ENCODE data around the gene SIK3.

The SIK3 gene

DNA sequence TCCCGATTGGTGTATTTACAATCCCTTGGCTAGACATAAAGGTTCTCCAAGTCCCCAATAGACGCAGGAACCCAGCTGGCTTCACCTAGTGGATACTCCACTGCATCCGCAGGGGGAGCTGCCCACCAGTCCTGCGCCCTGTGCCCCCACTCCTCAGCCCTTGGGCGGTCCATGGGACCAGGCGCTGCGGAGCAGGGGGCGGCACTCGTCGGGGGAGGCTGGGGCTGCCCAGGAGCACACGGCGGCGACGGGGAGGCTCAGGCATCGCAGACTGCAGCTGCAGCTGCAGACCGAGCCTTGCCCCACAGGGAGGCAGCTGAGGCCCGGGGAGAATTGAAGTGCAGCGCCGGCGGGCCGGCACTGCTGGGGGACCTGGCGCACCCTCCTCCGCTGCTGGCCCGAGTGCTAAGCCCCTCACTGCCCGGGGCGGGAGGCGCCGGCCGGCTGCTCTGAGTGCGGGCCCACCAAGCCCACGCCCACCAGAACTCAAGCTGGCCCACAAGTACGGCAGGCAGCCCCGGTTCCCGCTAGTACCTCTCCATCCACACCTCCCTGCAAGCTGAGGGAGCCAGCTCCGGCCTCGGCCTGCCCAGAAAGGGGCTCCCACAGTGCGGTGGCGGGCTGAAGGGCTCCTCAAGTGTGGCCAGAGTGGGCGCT lies 12.2 kb upstream of the SIK3 start:
- no peak for TF ChIP-seq POLR2A (IDR thresholded peaks at IDR 0.05; ENCODE audit: extremely low read depth, insufficient read length)
- DNase-seq (ENCODE audit: low read depth): no peak
- H3K4me3 ChIP-seq (ENCODE audit: low read depth, low read length): no peak overlapping the region

DNA sequence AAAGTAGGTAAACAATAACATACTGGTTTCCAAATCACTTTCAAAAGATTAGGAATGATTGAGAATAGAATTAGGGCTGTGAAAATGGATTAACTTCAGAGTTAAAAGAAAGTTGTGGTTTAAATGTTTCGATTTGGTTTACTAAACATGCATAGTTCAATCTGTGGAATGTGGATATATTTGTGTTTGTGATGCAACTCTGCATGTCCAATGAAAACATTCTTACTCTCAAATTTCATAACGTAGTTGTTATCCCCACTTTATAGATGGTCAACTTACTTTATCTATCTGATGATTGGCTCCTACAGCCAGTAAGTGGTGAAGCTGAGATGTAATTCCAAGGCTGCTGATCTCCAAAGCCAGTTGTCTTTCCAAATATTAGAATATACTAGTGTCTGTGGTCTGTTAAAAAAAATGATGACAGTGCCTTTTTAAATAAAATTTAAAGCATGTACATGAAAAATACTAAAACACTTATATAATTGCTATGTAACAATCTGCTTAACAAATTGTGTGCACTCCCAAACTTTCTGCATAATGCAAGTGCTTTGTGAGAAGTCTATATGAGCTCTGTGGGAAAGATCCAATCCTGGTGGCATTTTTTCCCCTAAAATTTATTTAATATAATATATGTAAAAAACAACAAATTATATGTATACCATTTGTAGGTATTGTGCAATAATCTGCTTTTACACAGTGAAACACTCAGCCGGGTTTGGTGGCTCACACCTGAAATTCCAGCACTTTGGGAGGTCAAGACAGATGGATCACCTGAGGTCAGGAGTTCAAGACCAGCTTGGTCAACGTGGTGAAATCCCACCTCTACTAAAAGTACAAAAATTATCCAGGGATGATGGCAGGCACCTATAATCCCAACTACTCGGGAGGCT lies 9.7 kb upstream of the SIK3 start:
- no peak for TF ChIP-seq MYC (IDR thresholded peaks at IDR 0.05; ENCODE audit: low read depth, low read length)
- no peak for TF ChIP-seq POLR2A (IDR thresholded peaks at IDR 0.05; ENCODE audit: extremely low read depth, insufficient read length)
- TF ChIP-seq, protein P1, sequence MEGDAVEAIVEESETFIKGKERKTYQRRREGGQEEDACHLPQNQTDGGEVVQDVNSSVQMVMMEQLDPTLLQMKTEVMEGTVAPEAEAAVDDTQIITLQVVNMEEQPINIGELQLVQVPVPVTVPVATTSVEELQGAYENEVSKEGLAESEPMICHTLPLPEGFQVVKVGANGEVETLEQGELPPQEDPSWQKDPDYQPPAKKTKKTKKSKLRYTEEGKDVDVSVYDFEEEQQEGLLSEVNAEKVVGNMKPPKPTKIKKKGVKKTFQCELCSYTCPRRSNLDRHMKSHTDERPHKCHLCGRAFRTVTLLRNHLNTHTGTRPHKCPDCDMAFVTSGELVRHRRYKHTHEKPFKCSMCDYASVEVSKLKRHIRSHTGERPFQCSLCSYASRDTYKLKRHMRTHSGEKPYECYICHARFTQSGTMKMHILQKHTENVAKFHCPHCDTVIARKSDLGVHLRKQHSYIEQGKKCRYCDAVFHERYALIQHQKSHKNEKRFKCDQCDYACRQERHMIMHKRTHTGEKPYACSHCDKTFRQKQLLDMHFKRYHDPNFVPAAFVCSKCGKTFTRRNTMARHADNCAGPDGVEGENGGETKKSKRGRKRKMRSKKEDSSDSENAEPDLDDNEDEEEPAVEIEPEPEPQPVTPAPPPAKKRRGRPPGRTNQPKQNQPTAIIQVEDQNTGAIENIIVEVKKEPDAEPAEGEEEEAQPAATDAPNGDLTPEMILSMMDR (IDR thresholded peaks at IDR 0.05; ENCODE audit: low read depth, low read length): no peak
- TF ChIP-seq, protein P2, sequence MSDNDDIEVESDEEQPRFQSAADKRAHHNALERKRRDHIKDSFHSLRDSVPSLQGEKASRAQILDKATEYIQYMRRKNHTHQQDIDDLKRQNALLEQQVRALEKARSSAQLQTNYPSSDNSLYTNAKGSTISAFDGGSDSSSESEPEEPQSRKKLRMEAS (IDR thresholded peaks at IDR 0.05; ENCODE audit: low read depth, low read length): no peak
- no peak for DNase-seq (ENCODE audit: low read depth)
- H3K4me3 ChIP-seq (ENCODE audit: low read depth, low read length): no peak overlapping the region

DNA sequence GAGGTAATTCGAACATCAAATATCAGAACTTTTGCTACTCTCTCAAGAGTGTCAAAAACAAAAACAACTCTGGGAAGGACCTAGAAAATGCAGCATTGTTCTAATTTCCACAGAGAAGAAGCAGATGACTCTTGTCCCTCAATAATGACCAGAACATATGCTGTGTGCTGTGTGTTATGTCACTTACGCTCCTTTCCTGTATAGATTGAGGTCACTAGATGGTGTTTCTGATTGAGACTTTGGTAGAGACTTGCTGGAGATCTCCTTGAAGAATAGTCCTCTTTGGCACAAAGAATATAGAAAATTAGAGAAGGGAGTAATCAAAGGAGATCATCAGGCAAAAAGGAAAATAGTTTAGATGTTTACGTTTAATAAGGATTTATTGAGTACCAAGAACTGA lies 2.3 kb upstream of the SIK3 start:
- no peak for TF ChIP-seq MYC (IDR thresholded peaks at IDR 0.05; ENCODE audit: low read depth, low read length)
- TF ChIP-seq, protein P1 (IDR thresholded peaks at IDR 0.05; ENCODE audit: low read depth, low read length): no peak
- TF ChIP-seq, protein P2 (IDR thresholded peaks at IDR 0.05; ENCODE audit: low read depth, low read length): no peak
- no peak for TF ChIP-seq POLR2A (IDR thresholded peaks at IDR 0.05; ENCODE audit: extremely low read depth, insufficient read length)
- no peak for DNase-seq (ENCODE audit: low read depth)
- H3K4me3 ChIP-seq (ENCODE audit: low read depth, low read length): no peak overlapping the region

DNA sequence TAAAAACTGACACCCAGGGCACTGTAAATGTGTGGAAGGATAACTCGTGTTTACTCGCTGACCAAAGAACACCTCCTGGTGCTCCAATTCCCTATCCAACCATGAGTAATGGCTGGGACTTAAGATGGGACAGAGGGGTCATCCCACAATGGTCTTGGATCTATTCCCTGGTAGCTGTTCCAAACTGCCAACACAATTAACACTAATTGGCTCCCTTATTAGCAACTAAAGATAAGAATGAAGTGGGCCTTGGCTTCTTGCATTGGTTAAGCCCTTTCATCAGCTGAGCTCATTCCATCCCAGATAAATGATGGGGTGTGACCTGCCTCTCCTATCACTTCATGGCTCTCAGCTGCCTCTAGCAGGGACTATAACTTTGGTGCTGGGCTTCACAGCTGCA lies 1.5 kb upstream of the SIK3 start:
- H3K4me3 ChIP-seq (ENCODE audit: low read depth, low read length): no peak overlapping the region
- no peak for DNase-seq (ENCODE audit: low read depth)
- TF ChIP-seq, protein P1 (IDR thresholded peaks at IDR 0.05; ENCODE audit: low read depth, low read length): no peak
- TF ChIP-seq MYC (IDR thresholded peaks at IDR 0.05; ENCODE audit: low read depth, low read length) (no peak), POLR2A (IDR thresholded peaks at IDR 0.05; ENCODE audit: extremely low read depth, insufficient read length) (no peak)
- TF ChIP-seq, protein P2 (IDR thresholded peaks at IDR 0.05; ENCODE audit: low read depth, low read length): no peak

DNA sequence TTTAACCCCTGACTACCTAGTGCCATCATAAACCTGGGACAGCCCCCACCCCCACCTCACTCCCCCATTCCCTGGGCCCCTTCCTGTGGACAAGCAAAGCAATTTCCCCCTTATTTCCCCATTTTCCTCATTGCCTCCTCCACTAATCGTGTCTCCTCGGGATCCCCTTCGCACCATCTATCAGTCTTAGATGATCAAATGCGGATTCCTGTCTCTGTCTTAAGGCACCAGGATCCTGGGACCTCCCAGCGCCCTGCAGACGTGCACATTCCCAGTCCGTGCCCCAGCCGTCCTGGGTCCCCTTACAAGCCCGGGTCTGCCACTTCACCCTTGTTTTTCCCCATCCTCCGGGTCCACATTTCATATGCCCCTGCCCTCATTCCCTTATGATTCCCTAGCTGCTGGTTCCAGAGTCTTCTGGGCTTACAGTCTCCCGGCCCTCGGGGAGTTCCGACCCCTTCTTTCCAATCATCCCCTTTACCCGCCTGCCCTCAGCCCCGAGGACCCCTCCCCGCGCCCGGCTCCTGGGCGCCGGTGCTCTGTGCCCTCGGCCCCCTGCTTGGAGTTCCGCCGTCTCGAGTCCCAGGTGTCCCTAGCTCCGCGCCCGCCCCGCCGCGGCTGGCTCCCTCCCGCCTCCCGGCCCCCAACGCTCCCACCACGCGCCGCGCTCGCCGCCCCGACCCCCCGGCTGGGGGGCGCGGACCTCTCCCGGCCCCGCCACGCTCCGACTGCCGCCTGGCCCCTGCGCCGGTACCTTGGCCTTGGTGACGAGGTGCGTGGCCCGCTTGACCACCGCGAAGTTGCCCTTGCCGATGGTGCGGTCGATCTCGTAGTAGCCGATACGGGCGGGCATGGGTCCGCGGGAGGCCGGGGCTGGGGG lies 599 bp downstream of the SIK3 start:
- peak; percentile 61 for DNase-seq (ENCODE audit: low read depth)
- peak overlapping the region; percentile 76 for H3K4me3 ChIP-seq (ENCODE audit: low read depth, low read length)
- TF ChIP-seq, protein P1 (IDR thresholded peaks at IDR 0.05; ENCODE audit: low read depth, low read length): no peak
- 0 out of 2 replicates have a peak, but pooled peaks have one; percentile 17 for TF ChIP-seq MYC (IDR thresholded peaks at IDR 0.05; ENCODE audit: low read depth, low read length)
- TF ChIP-seq POLR2A (IDR thresholded peaks at IDR 0.05; ENCODE audit: extremely low read depth, insufficient read length): peak; percentile 4

DNA sequence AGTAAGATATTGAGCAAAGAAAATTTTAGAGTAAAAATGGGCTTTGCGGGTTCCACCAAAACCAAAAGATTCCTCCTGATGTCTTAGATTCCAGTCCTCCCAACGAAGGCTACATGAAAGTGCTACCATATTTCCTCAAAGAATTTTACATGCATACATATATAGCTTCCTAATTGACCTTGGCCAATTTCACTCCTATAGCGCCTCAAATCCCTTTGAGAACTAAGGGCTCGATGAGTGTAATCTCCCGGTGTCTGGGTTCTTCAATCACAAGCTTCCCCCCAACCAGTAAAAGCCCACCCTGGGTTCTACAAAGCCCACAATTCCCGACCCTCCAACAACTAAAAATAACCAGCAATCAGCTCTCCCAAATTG lies 1.2 kb downstream of the SIK3 start:
- no peak for TF ChIP-seq MYC (IDR thresholded peaks at IDR 0.05; ENCODE audit: low read depth, low read length)
- TF ChIP-seq POLR2A (IDR thresholded peaks at IDR 0.05; ENCODE audit: extremely low read depth, insufficient read length): no peak
- TF ChIP-seq, protein P1 (IDR thresholded peaks at IDR 0.05; ENCODE audit: low read depth, low read length): no peak
- TF ChIP-seq, protein P2 (IDR thresholded peaks at IDR 0.05; ENCODE audit: low read depth, low read length): no peak
- peak; percentile 44 for DNase-seq (ENCODE audit: low read depth)
- H3K4me3 ChIP-seq (ENCODE audit: low read depth, low read length): peak overlapping the region; percentile 76
